TTC549 (cell line): ENCODE measurements around the gene CORO2A.
"Not testable (repeated sequence)": the region's sequence is repeated elsewhere in the genome, so short reads cannot be mapped to it uniquely, and the experiment has no call there.

Source experiments
- FAIRE-seq: peaks from 2 replicates; lab custom pipeline; 2012; peaks lifted over from hg19 to GRCh38; lab: Jason Lieb, UNC

The CORO2A gene

GRCh38 chr9:98191181-98191608 is 1.2 kb downstream of the CORO2A start:
- no peak for FAIRE-seq

- FAIRE-seq = no peak
These were observed 1.7 kb downstream of the CORO2A start for GRCh38 chr9:98190757-98191105.

- no peak for FAIRE-seq
These were observed 3.0 kb downstream of the CORO2A start for GRCh38 chr9:98189412-98189811.

- FAIRE-seq = no peak
These were observed 4.5 kb downstream of the CORO2A start for GRCh38 chr9:98187926-98188325.

- no peak for FAIRE-seq
These were observed 6.2 kb downstream of the CORO2A start for GRCh38 chr9:98186236-98186635.

- FAIRE-seq = no peak
These were observed 6.7 kb downstream of the CORO2A start for GRCh38 chr9:98185611-98186171.

- FAIRE-seq = no peak
These were observed 7.3 kb downstream of the CORO2A start for GRCh38 chr9:98185021-98185567.

- no peak for FAIRE-seq
These were observed 8.1 kb downstream of the CORO2A start for GRCh38 chr9:98184326-98184725.

- no peak for FAIRE-seq
These were observed 9.4 kb downstream of the CORO2A start for GRCh38 chr9:98182889-98183599.

- FAIRE-seq = no peak
These were observed 10.2 kb downstream of the CORO2A start for GRCh38 chr9:98182069-98182820.

GRCh38 chr9:98181746-98182068 is 10.7 kb downstream of the CORO2A start:
- FAIRE-seq = no peak

GRCh38 chr9:98180996-98181395 is 11.4 kb downstream of the CORO2A start:
- no peak for FAIRE-seq

GRCh38 chr9:98178874-98179850 is 13.3 kb downstream of the CORO2A start:
- FAIRE-seq = no peak

GRCh38 chr9:98176391-98177259 is 15.8 kb downstream of the CORO2A start:
- FAIRE-seq = no peak

- FAIRE-seq = no peak
These were observed 16.7 kb downstream of the CORO2A start for GRCh38 chr9:98175762-98176161.

GRCh38 chr9:98175028-98175569 is 17.3 kb downstream of the CORO2A start:
- FAIRE-seq = no peak

- FAIRE-seq = not testable (repeated sequence)
These were observed 17.9 kb downstream of the CORO2A start for GRCh38 chr9:98174502-98174918.

- no peak for FAIRE-seq
These were observed 19.3 kb downstream of the CORO2A start for GRCh38 chr9:98173181-98173580.

GRCh38 chr9:98172604-98173003 is 19.8 kb downstream of the CORO2A start:
- FAIRE-seq = no peak

- FAIRE-seq = no peak
These were observed 21.1 kb downstream of the CORO2A start for GRCh38 chr9:98171176-98171925.
